ENCODE data around the gene CCT8.

DNA sequence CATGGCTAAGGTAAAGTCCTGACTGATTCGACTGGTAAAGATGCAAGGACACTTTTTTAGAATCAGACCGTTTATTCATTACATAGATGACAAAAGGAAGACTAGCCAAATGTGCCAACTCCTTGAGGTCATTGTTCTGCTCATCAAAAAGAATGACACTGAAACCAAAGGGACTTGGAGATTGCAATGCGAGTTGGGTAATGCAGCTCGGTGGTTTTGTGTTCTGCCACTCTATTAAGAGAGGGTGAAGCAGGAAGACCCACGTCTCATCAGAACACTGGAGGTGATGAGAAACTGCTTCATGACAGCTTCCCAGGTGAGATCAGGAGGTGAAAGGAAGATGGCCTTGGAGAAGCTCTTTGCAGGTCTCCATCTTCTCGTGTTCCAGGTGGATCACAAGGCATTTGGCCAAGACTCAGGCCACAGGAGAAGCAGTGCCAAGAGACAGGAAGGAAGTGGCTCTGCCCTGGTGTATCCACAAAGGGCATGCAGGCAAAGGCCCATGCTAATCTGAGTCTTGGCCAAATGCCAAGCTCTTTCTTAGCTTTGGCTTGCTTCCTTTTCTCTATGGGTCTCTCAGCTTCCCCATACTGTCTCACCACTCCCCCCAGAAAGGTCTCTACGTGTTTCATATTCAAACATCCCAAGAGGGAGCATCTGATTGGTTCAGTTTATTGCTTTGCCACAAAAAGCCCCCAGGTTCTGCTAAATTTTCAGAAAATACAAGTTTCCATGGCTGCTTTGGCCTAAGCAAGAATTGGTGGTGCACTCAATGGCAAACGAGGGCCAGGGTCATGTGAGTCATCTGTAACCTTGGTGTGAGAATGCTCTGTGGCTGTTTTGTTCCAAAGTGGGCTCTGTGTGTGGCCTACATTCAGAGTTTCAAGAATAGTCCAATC, 5.7 kb upstream of the CCT8 start:
- no peak for TF ChIP-seq EP300 (IDR thresholded peaks at IDR 0.05)
- TF ChIP-seq, protein P1, sequence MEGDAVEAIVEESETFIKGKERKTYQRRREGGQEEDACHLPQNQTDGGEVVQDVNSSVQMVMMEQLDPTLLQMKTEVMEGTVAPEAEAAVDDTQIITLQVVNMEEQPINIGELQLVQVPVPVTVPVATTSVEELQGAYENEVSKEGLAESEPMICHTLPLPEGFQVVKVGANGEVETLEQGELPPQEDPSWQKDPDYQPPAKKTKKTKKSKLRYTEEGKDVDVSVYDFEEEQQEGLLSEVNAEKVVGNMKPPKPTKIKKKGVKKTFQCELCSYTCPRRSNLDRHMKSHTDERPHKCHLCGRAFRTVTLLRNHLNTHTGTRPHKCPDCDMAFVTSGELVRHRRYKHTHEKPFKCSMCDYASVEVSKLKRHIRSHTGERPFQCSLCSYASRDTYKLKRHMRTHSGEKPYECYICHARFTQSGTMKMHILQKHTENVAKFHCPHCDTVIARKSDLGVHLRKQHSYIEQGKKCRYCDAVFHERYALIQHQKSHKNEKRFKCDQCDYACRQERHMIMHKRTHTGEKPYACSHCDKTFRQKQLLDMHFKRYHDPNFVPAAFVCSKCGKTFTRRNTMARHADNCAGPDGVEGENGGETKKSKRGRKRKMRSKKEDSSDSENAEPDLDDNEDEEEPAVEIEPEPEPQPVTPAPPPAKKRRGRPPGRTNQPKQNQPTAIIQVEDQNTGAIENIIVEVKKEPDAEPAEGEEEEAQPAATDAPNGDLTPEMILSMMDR (IDR thresholded peaks at IDR 0.05): no peak

All from sigmoid colon (tissue), 4 donors.